A673 (cell line): ENCODE results near the gene MET.

Experiments
- CTCF ChIP-seq: fragments of 300-800, 200-600 bp; sonication (generic); conservative IDR thresholded peaks from 2 replicates; pipeline ENCODE4 v1.5.1; 2017; ENCODE audit warnings: low read depth, mild to moderate bottlenecking, antibody characterized with exemption, low read length, moderate library complexity, mixed read lengths
- EZH2 ChIP-seq: fragments of 200-600 bp; sonication (generic); IDR thresholded peaks from 2 replicates; pipeline ENCODE4 v1.6.1; 2017; ENCODE audit warnings: borderline replicate concordance, low read depth, mild to moderate bottlenecking, mixed read lengths, antibody characterized with exemption, low read length; ENCODE audit not compliant: poor library complexity, severe bottlenecking

- TF ChIP-seq CTCF (no peak), EZH2 (no peak)
Measured at GRCh38 chr7:116734710-116735109, 62.7 kb downstream of the MET start.
